Endothelial cell (in vitro differentiated cells): ENCODE results near the gene BTBD18. TPM values are rescaled to one million over a fixed set of nuclear protein-coding genes. Genes with fewer than 3 reads are reported as not detected.
A peak's percentile ranks its signal among the peaks of the same experiment; 100 is the strongest.
"Not testable (repeated sequence)": the region's sequence is repeated elsewhere in the genome, so short reads cannot be mapped to it uniquely, and the experiment has no call there.

Source experiments
- DNase-seq: peaks from one replicate; pipeline ENCODE4 v3.0.0; 2021; ENCODE audit warnings: low spot score
- H3K27ac Mint-ChIP-seq: one replicate; pipeline ENCODE4 v1.8.0; 2021; ENCODE audit warnings: mixed read lengths, inconsistent platforms; ENCODE audit not compliant: unreplicated experiment
- H3K27me3 Mint-ChIP-seq: one replicate; pipeline ENCODE4 v1.8.0; 2021; ENCODE audit warnings: mild to moderate bottlenecking, moderate library complexity, mixed read lengths, inconsistent platforms; ENCODE audit not compliant: unreplicated experiment
- H3K36me3 Mint-ChIP-seq: one replicate; pipeline ENCODE4 v1.8.0; 2021; ENCODE audit warnings: mild to moderate bottlenecking, low read depth, mixed read lengths, inconsistent platforms; ENCODE audit not compliant: unreplicated experiment
- H3K4me1 Mint-ChIP-seq: one replicate; pipeline ENCODE4 v1.8.0; 2021; ENCODE audit warnings: mild to moderate bottlenecking, mixed read lengths, inconsistent platforms; ENCODE audit not compliant: unreplicated experiment
- H3K4me3 Mint-ChIP-seq: one replicate; pipeline ENCODE4 v1.8.0; 2021; ENCODE audit warnings: mild to moderate bottlenecking, mixed read lengths, inconsistent platforms; ENCODE audit not compliant: unreplicated experiment
- H3K9me3 Mint-ChIP-seq: one replicate; pipeline ENCODE4 v1.8.0; 2021; ENCODE audit warnings: mixed read lengths, inconsistent platforms; ENCODE audit not compliant: unreplicated experiment
- total RNA-seq: library from RNA; stranded (reverse); fragmentation: NEBNext Ultra II Directional; extraction: Animal tissue kit (Norgen Biotek cat#: 25700); gene quantifications from one replicate; pipeline ENCODE4 v1.2.1, GENCODE V29; 2021; ENCODE audit not compliant: unreplicated experiment
- TF ChIP-seq, protein P1 (sequence below): fragments of 200-600 bp; sonication (generic); IDR thresholded peaks from one replicate; pipeline ENCODE4 v1.5.0; 2021; ENCODE audit warnings: antibody characterized with exemption; ENCODE audit not compliant: unreplicated experiment

Gene BTBD18
- total RNA-seq, 1 donor from 2014 or later = not detected

GRCh38 chr11:57728829-57729228 lies 22.8 kb downstream of the BTBD18 start:
- H3K9me3 Mint-ChIP-seq = no peaks in the 10 kb centered on the region
- peaks cover 20% of the 10 kb centered on the region for H3K4me1 Mint-ChIP-seq
- TF ChIP-seq, protein P1, sequence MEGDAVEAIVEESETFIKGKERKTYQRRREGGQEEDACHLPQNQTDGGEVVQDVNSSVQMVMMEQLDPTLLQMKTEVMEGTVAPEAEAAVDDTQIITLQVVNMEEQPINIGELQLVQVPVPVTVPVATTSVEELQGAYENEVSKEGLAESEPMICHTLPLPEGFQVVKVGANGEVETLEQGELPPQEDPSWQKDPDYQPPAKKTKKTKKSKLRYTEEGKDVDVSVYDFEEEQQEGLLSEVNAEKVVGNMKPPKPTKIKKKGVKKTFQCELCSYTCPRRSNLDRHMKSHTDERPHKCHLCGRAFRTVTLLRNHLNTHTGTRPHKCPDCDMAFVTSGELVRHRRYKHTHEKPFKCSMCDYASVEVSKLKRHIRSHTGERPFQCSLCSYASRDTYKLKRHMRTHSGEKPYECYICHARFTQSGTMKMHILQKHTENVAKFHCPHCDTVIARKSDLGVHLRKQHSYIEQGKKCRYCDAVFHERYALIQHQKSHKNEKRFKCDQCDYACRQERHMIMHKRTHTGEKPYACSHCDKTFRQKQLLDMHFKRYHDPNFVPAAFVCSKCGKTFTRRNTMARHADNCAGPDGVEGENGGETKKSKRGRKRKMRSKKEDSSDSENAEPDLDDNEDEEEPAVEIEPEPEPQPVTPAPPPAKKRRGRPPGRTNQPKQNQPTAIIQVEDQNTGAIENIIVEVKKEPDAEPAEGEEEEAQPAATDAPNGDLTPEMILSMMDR = no peak
- H3K36me3 Mint-ChIP-seq = no peaks in the 10 kb centered on the region
- H3K27me3 Mint-ChIP-seq = peaks cover 9% of the 10 kb centered on the region
- no peak overlapping the region for H3K4me3 Mint-ChIP-seq
- DNase-seq = no peak
- H3K27ac Mint-ChIP-seq = no peak overlapping the region

- Mint-ChIP-seq H3K36me3 (no peaks in the 10 kb centered on the region), H3K27me3 (peaks cover 9% of the 10 kb centered on the region), H3K4me1 (peaks cover 18% of the 10 kb centered on the region), H3K4me3 (no peak overlapping the region), H3K9me3 (no peaks in the 10 kb centered on the region), H3K27ac (peak overlapping the region; percentile 49)
- TF ChIP-seq, protein P1 = no peak
- DNase-seq = no peak
These were observed 24.4 kb downstream of the BTBD18 start for GRCh38 chr11:57727185-57727584.

- not testable (repeated sequence) for H3K27me3 Mint-ChIP-seq, DNase-seq, H3K27ac Mint-ChIP-seq, H3K4me3 Mint-ChIP-seq, H3K36me3 Mint-ChIP-seq, H3K9me3 Mint-ChIP-seq
- peaks cover 17% of the 10 kb centered on the region for H3K4me1 Mint-ChIP-seq
These were observed 34.9 kb downstream of the BTBD18 start for GRCh38 chr11:57716726-57717125.

DNA sequence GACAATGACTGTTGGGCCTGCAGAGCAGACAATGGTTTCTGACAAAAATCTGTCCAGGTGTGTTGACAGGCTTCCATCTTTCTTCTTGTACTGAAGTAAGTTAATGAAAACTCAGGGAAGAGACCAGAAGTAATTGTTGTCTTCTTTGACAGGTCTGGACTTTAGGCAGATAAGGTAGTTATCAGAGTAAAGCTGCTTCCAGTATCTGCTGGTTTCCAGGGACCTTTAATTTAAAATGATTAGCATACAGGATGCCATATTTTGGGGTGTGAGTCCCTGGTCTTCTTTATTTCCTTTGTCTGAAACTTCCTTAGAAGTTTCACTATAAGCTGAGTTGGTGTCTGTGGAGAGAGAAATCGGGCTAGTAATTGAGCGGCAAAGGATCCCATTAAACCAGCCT lies 37.8 kb downstream of the BTBD18 start:
- H3K4me3 Mint-ChIP-seq = peak overlapping the region; percentile 97
- H3K36me3 Mint-ChIP-seq = peaks cover 10% of the 10 kb centered on the region
- TF ChIP-seq, protein P1 = no peak
- peaks cover 25% of the 10 kb centered on the region for H3K4me1 Mint-ChIP-seq
- H3K27me3 Mint-ChIP-seq = peaks cover 7% of the 10 kb centered on the region
- no peaks in the 10 kb centered on the region for H3K9me3 Mint-ChIP-seq
- DNase-seq = no peak
- no peak overlapping the region for H3K27ac Mint-ChIP-seq

DNA sequence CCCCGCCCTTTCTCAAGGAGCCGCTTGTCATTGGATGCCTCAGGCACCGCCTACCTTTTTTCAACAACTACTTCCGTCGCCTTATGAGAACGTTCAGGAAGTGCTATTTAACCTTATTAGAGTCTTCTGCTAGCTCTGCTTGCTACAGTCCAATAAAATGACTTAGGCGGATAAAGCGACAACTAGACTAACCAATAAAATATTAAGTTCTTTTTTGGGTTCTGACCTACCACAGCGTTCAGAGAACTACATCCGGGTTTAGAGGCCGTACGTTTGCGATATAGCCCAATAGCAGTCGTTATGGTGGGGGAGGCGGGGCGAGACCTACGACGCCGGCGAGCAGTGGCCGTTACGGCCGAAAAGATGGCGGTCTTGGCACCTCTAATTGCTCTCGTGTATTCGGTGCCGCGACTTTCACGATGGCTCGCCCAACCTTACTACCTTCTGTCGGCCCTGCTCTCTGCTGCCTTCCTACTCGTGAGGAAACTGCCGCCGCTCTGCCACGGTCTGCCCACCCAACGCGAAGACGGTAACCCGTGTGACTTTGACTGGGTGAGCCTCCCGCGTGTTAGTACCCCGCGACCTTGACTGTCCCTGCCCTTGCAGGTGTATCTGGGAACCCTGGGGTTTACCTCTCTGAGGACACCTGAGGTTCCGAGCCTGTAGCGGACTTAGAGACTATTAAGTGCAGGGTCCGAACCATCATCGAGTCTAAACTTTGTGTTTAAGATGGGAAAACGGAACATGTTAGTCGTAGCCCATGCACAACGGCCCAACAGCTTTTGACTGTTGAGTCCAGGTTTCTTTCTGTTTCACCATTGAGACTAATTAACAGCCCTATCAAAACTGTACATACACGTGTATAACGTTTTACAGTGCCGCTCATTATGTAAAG lies 39.1 kb downstream of the BTBD18 start, which contains the start of gene TMX2:
Gene TMX2, plus strand, starts transcription at position 338 of the 895 bp plus-strand sequence. Its CDS starts 26 bp downstream, at position 364.
- TF ChIP-seq, protein P1 = no peak
- H3K36me3 Mint-ChIP-seq = peaks cover 4% of the 10 kb centered on the region
- DNase-seq = peak; percentile 84

More for the DNA sequence above, 39.1 kb downstream of the BTBD18 start, which contains the start of gene TMX2:
- H3K9me3 Mint-ChIP-seq = no peaks in the 10 kb centered on the region
- peaks cover 7% of the 10 kb centered on the region for H3K27me3 Mint-ChIP-seq
- peak within 1 kb of the TSS; percentile 97 for H3K4me3 Mint-ChIP-seq
- peaks cover 25% of the 10 kb centered on the region for H3K4me1 Mint-ChIP-seq
- peak within 1 kb of the TSS; percentile 95 for H3K27ac Mint-ChIP-seq
